ENCODE data around the gene ZNF750. TPM values are rescaled to one million over a fixed set of nuclear protein-coding genes. Genes with fewer than 3 reads are reported as not detected.

ZNF750 gene
- total RNA-seq, 2 experiments from 2014 or later: not detected

DNA sequence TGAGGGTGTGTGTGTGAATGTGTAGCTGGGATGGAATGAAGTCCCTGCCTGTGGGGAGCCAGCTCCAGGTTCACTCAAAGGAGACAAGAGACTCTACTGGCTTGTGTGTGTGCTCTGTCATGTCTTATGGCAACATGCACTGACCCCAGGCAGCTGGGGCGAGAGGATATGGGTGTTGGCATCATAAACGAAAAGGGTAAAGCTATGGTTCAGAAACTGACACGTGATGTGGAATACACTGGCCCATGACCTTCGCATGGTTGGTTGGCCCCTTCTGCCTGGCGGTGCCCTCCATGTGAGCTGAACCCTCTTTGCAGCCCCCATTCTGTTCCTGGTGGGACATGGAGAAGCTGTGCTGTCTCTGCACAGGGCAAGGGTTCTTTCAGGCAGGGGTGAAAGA is 21.9 kb downstream of the ZNF750 start:
- no peak for DNase-seq
- Mint-ChIP-seq H3K4me1 (peaks cover 25% of the 10 kb centered on the region), H3K9me3 (peaks cover 6% of the 10 kb centered on the region), H3K27me3 (no peaks in the 10 kb centered on the region), H3K4me3 (no peak overlapping the region), H3K27ac (no peak overlapping the region), H3K36me3 (ENCODE audit: low read depth) (peaks cover 61% of the 10 kb centered on the region)
- CTCF ChIA-PET: interaction anchor here (1.0 to 2.3 kb wide), 5 partner anchors 17 to 82 kb away, joined by 3 to 5 read pairs (median 5); no protein-coding TSS in a partner anchor
- POLR2A ChIA-PET: no interaction called here

DNA sequence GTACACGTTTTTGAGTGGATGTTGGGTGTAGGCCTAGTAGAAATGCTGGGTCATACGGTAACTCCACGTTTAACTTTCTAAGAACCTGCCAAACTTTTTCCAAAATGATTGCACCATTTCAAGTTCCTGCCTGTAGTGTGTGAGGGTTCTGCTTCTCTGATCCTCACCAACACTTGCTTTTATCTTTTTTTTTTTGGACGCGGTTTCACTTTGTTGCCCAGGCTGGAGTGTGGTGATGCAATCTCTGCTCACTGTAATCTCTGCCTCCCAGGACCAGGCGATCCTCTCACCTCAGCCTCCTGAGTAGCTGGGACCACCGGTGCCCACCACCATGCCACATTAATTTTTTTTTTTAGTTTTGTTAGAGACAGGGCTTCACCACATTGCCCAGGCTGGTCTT is 23.5 kb downstream of the ZNF750 start:
- peaks cover 56% of the 10 kb centered on the region for H3K36me3 Mint-ChIP-seq (ENCODE audit: low read depth)
- POLR2A ChIA-PET: no interaction called here
- no peak overlapping the region for H3K27ac Mint-ChIP-seq

DNA sequence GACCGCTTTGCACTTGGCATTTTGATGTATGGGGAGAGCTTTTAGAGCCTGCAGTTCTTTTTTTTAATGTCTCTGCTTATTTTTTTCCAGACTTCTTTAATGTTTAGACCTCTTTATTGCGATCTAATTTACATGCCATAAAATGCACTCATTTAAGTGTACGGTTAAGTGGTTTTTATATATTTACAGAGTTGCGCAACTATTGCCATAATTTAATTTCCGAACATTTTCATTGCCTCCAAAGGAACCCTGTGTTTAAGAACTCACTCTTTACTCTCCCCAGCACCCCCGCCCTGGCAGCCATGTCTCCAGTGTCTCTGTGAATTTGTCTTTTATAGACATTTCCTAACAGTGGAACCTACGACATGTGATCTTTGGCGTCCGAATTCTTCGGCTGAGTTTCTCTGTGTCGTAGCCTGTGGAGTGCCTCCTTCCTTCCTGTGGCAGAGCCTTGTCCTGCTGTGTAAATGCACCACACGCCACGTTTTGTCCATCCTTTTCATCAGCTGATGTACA is 24.0 kb downstream of the ZNF750 start:
- Mint-ChIP-seq H3K4me1 (peaks cover 25% of the 10 kb centered on the region), H3K27me3 (no peaks in the 10 kb centered on the region), H3K36me3 (ENCODE audit: low read depth) (peaks cover 56% of the 10 kb centered on the region), H3K27ac (peak overlapping the region; percentile 81), H3K9me3 (peaks cover 6% of the 10 kb centered on the region), H3K4me3 (no peak overlapping the region)
- DNase-seq: no peak
- POLR2A ChIA-PET: no interaction called here
- CTCF ChIA-PET: interaction anchor here (0.6 to 1.6 kb wide), 4 partner anchors 11 to 794 kb away, joined by 3 to 4 read pairs (median 4); no protein-coding TSS in a partner anchor

More for the DNA sequence above, 23.5 kb downstream of the ZNF750 start:
- Mint-ChIP-seq H3K27me3 (no peaks in the 10 kb centered on the region), H3K4me1 (peaks cover 25% of the 10 kb centered on the region), H3K9me3 (peaks cover 6% of the 10 kb centered on the region), H3K4me3 (no peak overlapping the region)
- DNase-seq: no peak
- CTCF ChIA-PET: interaction anchor here (0.6 to 1.6 kb wide), 2 partner anchors 11 to 795 kb away, joined by 4 read pairs; no protein-coding TSS in a partner anchor

DNA sequence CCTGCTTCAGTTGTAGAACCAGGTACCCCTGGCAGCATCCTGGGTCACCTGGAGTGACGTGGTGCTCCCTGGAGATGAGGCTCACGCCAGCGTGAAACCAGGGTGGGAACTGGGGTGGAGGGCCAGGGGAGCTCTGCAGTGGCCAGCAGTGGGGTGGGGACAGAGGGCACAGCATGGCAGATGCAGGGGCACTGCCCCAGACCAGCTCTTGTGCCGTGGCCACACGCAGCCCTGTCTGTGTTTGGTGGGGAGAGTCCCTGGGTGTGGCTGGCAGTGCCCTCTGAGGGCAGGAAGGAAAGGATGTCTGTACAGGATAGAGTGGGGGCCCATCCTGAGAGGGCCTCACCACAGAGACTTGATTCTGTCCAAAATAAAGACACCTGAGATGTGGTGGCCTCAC is 24.5 kb downstream of the ZNF750 start:
- Mint-ChIP-seq H3K9me3 (peaks cover 3% of the 10 kb centered on the region), H3K4me3 (no peak overlapping the region), H3K36me3 (ENCODE audit: low read depth) (peaks cover 51% of the 10 kb centered on the region), H3K27ac (peak overlapping the region; percentile 81), H3K27me3 (no peaks in the 10 kb centered on the region), H3K4me1 (peaks cover 24% of the 10 kb centered on the region)
- POLR2A ChIA-PET: no interaction called here
- CTCF ChIA-PET: interaction anchor here (0.6 to 1.2 kb wide), 2 partner anchors 29 to 327 kb away, joined by 3 read pairs; no protein-coding TSS in a partner anchor
- DNase-seq: no peak

DNA sequence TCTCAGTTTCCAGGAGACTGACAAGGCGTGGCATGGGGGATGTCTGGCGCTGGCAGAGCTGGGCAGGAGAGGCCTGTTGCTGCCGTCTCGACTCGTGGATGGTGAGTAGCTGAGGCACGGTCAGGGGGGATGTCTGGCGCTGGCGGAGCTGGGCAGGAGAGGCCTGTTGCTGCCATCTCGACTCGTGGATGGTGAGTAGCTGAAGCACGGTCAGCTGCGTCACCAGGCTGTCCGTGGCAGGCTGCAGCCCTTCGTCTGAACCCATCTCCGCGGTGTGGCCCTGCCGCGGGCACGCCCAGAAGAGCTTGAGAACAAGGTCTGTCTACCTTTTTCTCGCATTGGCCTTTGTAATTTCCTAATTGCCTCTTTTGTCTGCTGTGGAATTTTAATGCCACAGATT is 25.0 kb downstream of the ZNF750 start:
- ChIA-PET CTCF (interaction anchor here (1.2 kb wide), 1 partner anchor 29 kb away, joined by 3 read pairs; no protein-coding TSS in a partner anchor), POLR2A (no interaction called here)
- Mint-ChIP-seq H3K36me3 (ENCODE audit: low read depth) (peaks cover 46% of the 10 kb centered on the region), H3K27ac (peak overlapping the region; percentile 81), H3K9me3 (no peaks in the 10 kb centered on the region), H3K4me3 (no peak overlapping the region), H3K27me3 (no peaks in the 10 kb centered on the region), H3K4me1 (peaks cover 22% of the 10 kb centered on the region)
- no peak for DNase-seq

DNA sequence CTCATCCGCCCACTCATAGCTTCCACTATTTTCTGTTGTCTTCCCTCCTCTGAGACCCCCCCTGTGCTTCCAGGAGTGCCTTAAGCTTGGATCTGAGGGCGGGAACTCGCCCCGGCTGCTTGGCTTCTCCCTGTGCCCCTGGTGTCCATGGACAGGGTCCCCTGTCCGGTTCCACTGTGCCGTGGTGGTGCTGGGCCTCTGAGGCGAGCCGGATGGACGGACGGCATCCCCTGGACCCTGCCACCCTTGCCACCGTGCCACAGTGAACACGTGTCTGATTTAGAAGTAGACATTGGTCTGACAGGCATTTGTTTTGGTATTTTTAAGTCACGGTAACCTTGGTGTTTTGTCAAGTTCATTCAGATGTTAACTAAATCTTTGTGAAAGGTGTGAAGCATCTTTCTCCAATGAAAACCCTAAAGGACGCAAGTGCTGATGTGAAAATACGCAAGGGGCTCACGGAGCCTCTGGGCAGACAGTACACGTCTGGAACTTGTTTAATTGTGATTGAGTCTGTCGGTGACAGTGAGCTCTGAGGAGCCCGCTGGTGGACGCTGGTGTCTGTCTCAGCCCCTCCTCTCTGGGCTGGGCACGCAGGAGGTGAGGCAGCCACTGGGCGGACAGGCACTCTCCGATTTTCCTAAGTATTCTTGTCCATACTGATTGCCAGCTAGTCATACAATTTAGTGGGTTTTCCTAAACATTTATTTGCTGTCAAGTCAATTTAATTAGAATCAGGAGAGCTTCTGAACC is 26.3 kb downstream of the ZNF750 start:
- POLR2A ChIA-PET: no interaction called here
- DNase-seq: no peak
- Mint-ChIP-seq H3K27ac (no peak overlapping the region), H3K4me3 (no peak overlapping the region), H3K4me1 (peaks cover 22% of the 10 kb centered on the region), H3K27me3 (no peaks in the 10 kb centered on the region), H3K36me3 (ENCODE audit: low read depth) (peaks cover 34% of the 10 kb centered on the region), H3K9me3 (no peaks in the 10 kb centered on the region)
- CTCF ChIA-PET: no interaction called here

DNA sequence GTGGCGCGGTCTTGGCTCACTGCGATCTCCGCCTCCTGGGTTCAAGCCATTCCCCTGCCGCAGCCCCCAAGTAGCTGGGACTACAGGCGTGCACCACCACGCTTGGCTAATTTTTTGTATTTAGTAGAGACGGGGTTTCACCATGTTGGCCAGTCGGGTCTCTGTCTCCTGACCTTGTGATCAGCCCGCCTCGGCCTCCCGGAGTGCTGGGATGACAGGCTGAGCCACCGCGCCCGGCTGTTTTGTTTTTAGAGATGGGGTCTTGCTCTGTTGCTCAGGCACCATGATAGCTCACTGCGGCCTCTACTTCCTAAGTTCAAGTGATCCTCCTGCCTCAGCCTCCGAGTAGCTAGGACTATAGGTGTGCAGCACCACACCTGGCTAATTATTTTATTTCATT is 27.2 kb downstream of the ZNF750 start:
- H3K27ac Mint-ChIP-seq: peak overlapping the region; percentile 6
- H3K4me1 Mint-ChIP-seq: peaks cover 20% of the 10 kb centered on the region
- no peaks in the 10 kb centered on the region for H3K27me3 Mint-ChIP-seq
- H3K36me3 Mint-ChIP-seq (ENCODE audit: low read depth): peaks cover 25% of the 10 kb centered on the region
- no peak for DNase-seq
- H3K4me3 Mint-ChIP-seq: no peak overlapping the region
- CTCF ChIA-PET: no interaction called here
- H3K9me3 Mint-ChIP-seq: no peaks in the 10 kb centered on the region
- POLR2A ChIA-PET: no interaction called here

DNA sequence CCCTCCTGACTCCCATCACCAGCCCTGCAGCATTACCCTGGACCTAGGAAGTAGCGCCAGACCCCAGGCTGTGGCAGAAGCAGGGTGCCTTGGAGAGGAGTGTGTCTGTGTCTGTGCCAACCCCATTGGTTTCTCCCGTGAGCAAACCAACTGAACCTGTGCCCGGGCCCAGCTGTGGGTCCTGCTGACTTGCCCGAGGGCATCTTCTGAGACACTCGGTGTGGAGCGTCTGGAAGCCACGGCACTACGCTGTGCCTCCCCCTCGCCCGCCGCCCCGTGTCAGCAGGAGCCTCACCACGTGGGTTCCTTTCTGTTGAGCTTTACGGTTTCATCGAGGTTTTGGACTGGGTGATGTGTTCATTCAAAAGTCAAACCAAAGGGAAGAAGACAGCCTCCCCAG is 27.8 kb downstream of the ZNF750 start:
- Mint-ChIP-seq H3K27me3 (no peaks in the 10 kb centered on the region), H3K9me3 (no peaks in the 10 kb centered on the region), H3K27ac (no peak overlapping the region), H3K4me3 (no peak overlapping the region), H3K4me1 (peaks cover 20% of the 10 kb centered on the region), H3K36me3 (ENCODE audit: low read depth) (peaks cover 23% of the 10 kb centered on the region)
- CTCF ChIA-PET: no interaction called here
- POLR2A ChIA-PET: no interaction called here
- no peak for DNase-seq

DNA sequence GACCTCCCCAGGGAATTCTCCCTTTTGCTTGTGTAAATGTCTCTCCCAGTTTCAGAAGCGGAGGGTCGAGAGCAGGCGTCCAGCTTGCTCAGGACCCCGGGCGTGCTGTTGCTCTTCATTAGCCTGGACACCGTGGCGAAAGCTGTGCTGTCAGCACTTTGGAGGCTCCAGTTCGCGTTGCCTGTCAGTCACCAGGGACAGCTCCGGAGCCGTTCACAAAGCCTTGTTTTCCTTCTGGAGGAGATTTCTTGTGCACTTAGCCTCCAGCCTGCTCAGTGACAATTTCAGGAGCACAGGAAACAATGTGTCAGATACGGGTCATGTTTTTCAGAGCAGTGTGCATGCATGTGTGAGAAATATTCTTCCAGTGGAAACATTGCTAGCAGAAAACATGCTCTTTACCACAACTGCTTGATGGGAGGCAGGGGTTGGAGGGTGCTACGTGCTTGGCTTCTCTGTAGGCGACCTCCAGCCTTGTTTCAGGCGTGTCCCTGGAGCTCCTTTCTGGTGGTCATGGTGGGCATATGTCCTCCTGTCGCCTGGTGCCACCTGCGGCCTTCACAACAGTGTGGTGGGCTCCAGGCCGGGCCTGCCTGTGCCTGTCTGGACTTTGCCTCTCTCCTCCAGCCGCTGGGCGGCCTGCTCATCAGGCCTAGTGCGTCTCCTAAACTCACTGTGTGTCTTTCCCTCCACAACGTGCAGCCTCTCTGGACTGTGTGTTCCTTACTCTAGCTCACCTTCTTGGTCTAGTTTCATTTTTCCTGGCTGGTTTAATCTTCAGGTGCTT is 29.0 kb downstream of the ZNF750 start:
- Mint-ChIP-seq H3K4me1 (peaks cover 12% of the 10 kb centered on the region), H3K9me3 (no peaks in the 10 kb centered on the region), H3K27ac (no peak overlapping the region), H3K27me3 (no peaks in the 10 kb centered on the region), H3K4me3 (no peak overlapping the region), H3K36me3 (ENCODE audit: low read depth) (peaks cover 12% of the 10 kb centered on the region)
- ChIA-PET CTCF (interaction anchor here (0.7 to 1.4 kb wide), 3 partner anchors 8 to 30 kb away, joined by 3 to 4 read pairs (median 3); no protein-coding TSS in a partner anchor), POLR2A (no interaction called here)
- DNase-seq: no peak

DNA sequence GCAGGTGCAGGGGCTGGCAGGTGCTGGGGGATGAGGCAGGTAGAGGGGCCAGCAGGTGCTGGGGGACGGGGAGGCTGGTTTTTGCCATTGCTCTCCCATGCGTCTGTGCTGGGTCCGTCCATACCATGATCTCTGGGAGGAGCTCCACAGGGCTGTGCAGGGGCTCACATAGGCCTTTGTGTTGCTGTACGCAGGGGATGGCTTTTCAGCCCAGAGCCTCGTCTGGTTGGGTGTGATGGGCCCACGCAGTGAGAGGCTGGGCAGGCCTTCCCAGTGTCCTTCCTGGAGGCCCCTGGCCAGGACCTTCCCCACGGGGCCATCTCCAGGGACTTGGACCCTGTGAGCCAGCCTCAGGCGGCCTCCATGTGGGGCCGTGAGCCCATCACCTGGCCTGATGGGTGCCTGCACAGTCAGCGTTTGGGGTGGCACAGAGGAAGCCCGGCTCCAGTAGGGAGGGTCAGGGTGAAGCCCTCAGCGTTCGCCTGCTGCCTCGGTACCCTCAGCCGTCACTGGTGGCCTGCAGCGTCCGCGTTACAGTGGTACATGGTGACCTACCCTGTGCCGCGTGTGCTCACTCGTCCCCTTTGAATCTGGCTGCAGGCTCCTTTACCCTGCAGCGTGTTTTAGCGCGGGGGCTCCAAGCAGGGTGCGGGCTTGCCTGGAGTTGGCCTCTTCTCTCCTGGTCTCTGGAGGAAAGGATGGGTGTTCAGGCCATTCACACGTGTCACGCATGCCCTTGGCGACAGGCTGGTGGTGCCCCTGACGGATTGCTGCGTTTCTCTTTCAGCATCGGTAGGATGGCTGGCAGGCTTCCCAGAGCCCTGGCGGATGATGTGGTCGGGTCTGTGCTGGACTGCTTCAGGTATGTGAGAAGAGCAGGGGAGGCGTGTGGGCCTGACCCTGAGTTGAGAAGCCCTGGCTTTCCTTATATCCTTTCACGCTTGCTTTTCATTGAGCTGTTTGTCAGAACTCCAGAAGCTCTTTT is 30.6 kb downstream of the ZNF750 start:
- no peak overlapping the region for H3K27ac Mint-ChIP-seq
- DNase-seq: no peak
- peaks cover 2% of the 10 kb centered on the region for H3K36me3 Mint-ChIP-seq (ENCODE audit: low read depth)
- no peaks in the 10 kb centered on the region for H3K9me3 Mint-ChIP-seq
- no peak overlapping the region for H3K4me3 Mint-ChIP-seq
- ChIA-PET POLR2A (no interaction called here), CTCF (interaction anchor here (0.9 to 1.4 kb wide), 2 partner anchors 10 to 14 kb away, joined by 3 read pairs; no protein-coding TSS in a partner anchor)
- no peaks in the 10 kb centered on the region for H3K27me3 Mint-ChIP-seq
- H3K4me1 Mint-ChIP-seq: no peaks in the 10 kb centered on the region

DNA sequence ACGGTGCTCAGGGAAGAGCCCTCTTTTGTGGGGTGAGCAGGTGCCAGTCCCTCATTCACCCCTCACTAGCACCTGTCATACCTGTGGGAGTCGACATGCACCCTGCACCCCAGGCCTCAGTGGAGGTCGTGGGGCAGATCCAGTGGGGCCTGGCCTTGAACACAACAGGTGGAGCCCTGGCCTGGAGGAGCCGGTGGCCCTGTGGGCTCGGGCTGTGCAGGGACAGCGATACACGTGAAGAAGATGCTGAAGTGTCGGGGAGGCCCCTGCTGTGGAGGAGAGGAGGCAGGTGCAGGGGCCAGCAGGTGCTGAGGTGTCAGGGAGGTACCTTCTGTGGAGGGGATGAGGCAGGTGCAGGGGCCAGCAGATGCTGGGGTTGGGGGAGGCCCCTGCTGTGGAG is 31.8 kb downstream of the ZNF750 start:
- POLR2A ChIA-PET: no interaction called here
- DNase-seq: no peak
- Mint-ChIP-seq H3K9me3 (no peaks in the 10 kb centered on the region), H3K27ac (no peak overlapping the region), H3K36me3 (ENCODE audit: low read depth) (peaks cover 2% of the 10 kb centered on the region), H3K27me3 (no peaks in the 10 kb centered on the region), H3K4me3 (no peak overlapping the region), H3K4me1 (no peaks in the 10 kb centered on the region)
- CTCF ChIA-PET: no interaction called here

DNA sequence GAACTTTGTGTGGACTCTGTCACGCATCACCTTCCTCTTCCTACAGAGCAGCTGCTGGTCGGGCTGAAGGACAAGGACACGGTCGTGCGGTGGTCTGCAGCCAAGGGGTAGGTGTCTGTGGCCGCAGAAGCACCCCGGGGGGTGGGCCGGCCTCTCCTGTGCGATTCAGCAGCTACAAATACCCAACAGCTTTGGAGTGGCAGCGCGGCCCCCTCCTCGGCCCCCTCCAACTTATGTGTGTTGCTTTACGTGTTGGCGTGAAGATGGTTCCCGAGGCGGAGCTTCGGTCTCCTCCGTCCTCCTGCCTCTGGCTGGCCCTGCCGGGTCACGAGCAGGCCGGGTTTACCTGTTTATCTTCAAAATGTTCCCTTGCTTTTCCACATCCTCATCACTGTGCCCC is 32.3 kb downstream of the ZNF750 start:
- Mint-ChIP-seq H3K4me1 (no peaks in the 10 kb centered on the region), H3K27ac (no peak overlapping the region), H3K4me3 (no peak overlapping the region), H3K9me3 (no peaks in the 10 kb centered on the region), H3K27me3 (no peaks in the 10 kb centered on the region), H3K36me3 (ENCODE audit: low read depth) (peaks cover 2% of the 10 kb centered on the region)
- ChIA-PET CTCF (no interaction called here), POLR2A (no interaction called here)
- DNase-seq: no peak
